GM12878 (cell line): Measurements from ENCODE around the gene RNU6-1. TPM values are rescaled to one million over a fixed set of nuclear protein-coding genes. Genes with fewer than 3 reads are reported as not detected.
A peak's percentile ranks its signal among the peaks of the same experiment; 100 is the strongest.

ENCODE experiments used
- ATAC-seq: fragments of 200-7000 bp; cut with Tn5 transposase; 3 replicates; pipeline ENCODE4 v1.9.1; 2020; ENCODE audit warnings: mild to moderate bottlenecking, moderate library complexity
- BruUV-seq: library from RNA; stranded (reverse); fragments of 400-500 nt; replicated peaks from 2 replicates; lab custom pipeline; 2021; lab: Mats Ljungman, UMichigan
- CTCF ChIA-PET: fragments of 300-600 bp; sonication (Branson Sonifier 250); formaldehyde crosslinking; extraction: SDS; loops from one replicate; lab custom pipeline; 2021; ENCODE audit warnings: inconsistent platforms; lab: Yijun Ruan, JAX
- POLR2A ChIA-PET: fragments of 350-600 bp; formaldehyde crosslinking; extraction: SDS; loops from one replicate; lab custom pipeline; 2021; ENCODE audit warnings: inconsistent platforms; lab: Charles Lee
- RAD21 ChIA-PET: fragments of 300-600 bp; sonication (Branson Sonifier 250); formaldehyde crosslinking; loops from one replicate; lab custom pipeline; 2023; ENCODE audit warnings: antibody characterized with exemption; ENCODE audit not compliant: unreplicated experiment; lab: Charles Lee
- SMC1A ChIA-PET: fragments of 300-600 bp; sonication (Branson Sonifier 250); formaldehyde crosslinking; loops from one replicate; lab custom pipeline; 2023; ENCODE audit not compliant: unreplicated experiment, uncharacterized antibody; lab: Charles Lee
- DNase-seq: peaks from one replicate; pipeline ENCODE4 v3.0.0-alpha.2; 2011; ENCODE audit warnings: low read depth, low spot score
- FAIRE-seq: peaks from 3 replicates; lab custom pipeline; 2011; peaks lifted over from hg19 to GRCh38; lab: Jason Lieb, UNC
- H2AFZ ChIP-seq: 2 replicates; pipeline ENCODE4 v1.6.0; 2011; ENCODE audit warnings: low read depth, low read length, control low read depth; ENCODE audit not compliant: control insufficient read depth
- H3K27ac ChIP-seq: 2 replicates; pipeline ENCODE4 v1.5.1; 2011; ENCODE audit warnings: control low read depth; ENCODE audit not compliant: control insufficient read depth, insufficient read depth
- H3K27me3 ChIP-seq, 2 experiments: replicated peaks in 1 of 2; 2 replicates each; pipeline versions ENCODE4 v1.6.0 to v1.6.1; 2011; ENCODE audit warnings: low read length in 1 of 2; ENCODE audit not compliant: control insufficient read depth in 2 of 2, insufficient read depth in 2 of 2
- H3K36me3 ChIP-seq, 2 experiments: 2 replicates each; pipeline ENCODE4 v1.5.1; 2011; ENCODE audit warnings: low read length in 1 of 2; ENCODE audit not compliant: control insufficient read depth in 2 of 2, insufficient read depth in 2 of 2
- H3K4me1 ChIP-seq: 2 replicates; pipeline ENCODE4 v1.6.1; 2011; ENCODE audit warnings: mild to moderate bottlenecking, low read length, moderate library complexity, mixed read lengths; ENCODE audit not compliant: control insufficient read depth, insufficient read depth
- H3K4me2 ChIP-seq: 2 replicates; pipeline ENCODE4 v1.6.0; 2011; ENCODE audit warnings: control low read depth; ENCODE audit not compliant: control insufficient read depth, insufficient read depth
- H3K4me3 ChIP-seq: fragments of 200-600 bp; sonication (generic); 2 replicates; pipeline ENCODE4 v1.5.1; 2016
- H3K79me2 ChIP-seq: 2 replicates; pipeline ENCODE4 v1.6.0; 2011; ENCODE audit warnings: low read length; ENCODE audit not compliant: control insufficient read depth, insufficient read depth
- H3K9ac ChIP-seq: 2 replicates; pipeline ENCODE4 v1.8.0; 2011; ENCODE audit warnings: low read length, control low read depth, mixed read lengths; ENCODE audit not compliant: control insufficient read depth, insufficient read depth
- H3K9me3 ChIP-seq: replicated peaks from 3 replicates; pipeline ENCODE4 v1.5.1; 2011; ENCODE audit warnings: mild to moderate bottlenecking, low read length; ENCODE audit not compliant: control insufficient read depth, insufficient read depth
- H4K20me1 ChIP-seq: 2 replicates; pipeline ENCODE4 v1.6.0; 2011; ENCODE audit not compliant: control insufficient read depth, insufficient read depth
- ATF7 ChIP-seq: fragments of 450-650 bp; IDR thresholded peaks from 2 replicates; pipeline ENCODE4 v1.6.1; 2016; ENCODE audit warnings: low read depth, mild to moderate bottlenecking
- CBX3 ChIP-seq: fragments of 200-600 bp; sonication (generic); IDR thresholded peaks from 2 replicates; pipeline ENCODE4 v1.6.1; 2016; ENCODE audit warnings: low read depth, borderline replicate concordance
- EZH2 ChIP-seq: IDR thresholded peaks from 2 replicates; pipeline ENCODE4 v1.6.1; 2012; ENCODE audit warnings: low read depth, mild to moderate bottlenecking, control low read depth, inconsistent platforms, low read length, borderline replicate concordance; ENCODE audit not compliant: control insufficient read depth
- MXI1 ChIP-seq: fragments of 150-350 bp; IDR thresholded peaks from 2 replicates; pipeline ENCODE4 v1.6.1; 2011; ENCODE audit warnings: low read depth, mild to moderate bottlenecking, inconsistent platforms, low read length, improper control_type of control experiment
- WGBS: methylation state at CpG from one replicate; pipeline ENCODE4 v1.1.6; 2016; ENCODE audit warnings: low lambda C conversion rate; ENCODE audit not compliant: insufficient replicate concordance, insufficient coverage; ENCODE audit errors: missing lambda C conversion rate; 5-methylcytosine and 5-hydroxymethylcytosine counted together
- in situ Hi-C: fragments of 300-500 bp; cut with MboI; formaldehyde crosslinking; loops from 9 replicates; pipeline ENCODE4 v1.14.3; 2018; ENCODE audit warnings: mixed read lengths
- intact Hi-C: fragments of 100-400 bp; cut with micrococcal nuclease; formaldehyde crosslinking; loops from one replicate; pipeline ENCODE4 v1.14.2; 2022; ENCODE audit not compliant: unreplicated experiment
- polyA plus RNA-seq, 11 experiments: library from polyadenylated mRNA; depleted of rRNA in 4 of 11; unstranded in 6 of 11; stranded (reverse) in 5 of 11; fragments of >200 nt; fragmentation: Nextera tagmentation in 4 of 11; fragmentation: Illumina TruSeq in 1 of 11; extraction: Ambion mirVana in 4 of 11; extraction: Trizol in 1 of 11; gene quantifications; 1 replicate in 1 of 11; 2 replicates in 10 of 11; pipeline versions ENCODE4 v1.2.1 to v1.2.3, GENCODE V29; 2011 to 2016; ENCODE audit warnings: inconsistent platforms in 2 of 11, missing spikeins in 2 of 11, low read depth in 1 of 11
- total RNA-seq, 4 experiments: library from RNA; depleted of rRNA in 3 of 4; stranded (reverse); fragments of >200 nt in 3 of 4; fragmentation: Illumina TruSeq in 1 of 4; extraction: Trizol in 1 of 4; gene quantifications; 2 replicates each; pipeline versions ENCODE4 v1.2.1 to v1.2.3, GENCODE V29; 2013 to 2021
- TF ChIP-seq, protein P1 (sequence below): fragments of 450-650 bp; IDR thresholded peaks from 2 replicates; pipeline ENCODE4 v1.6.1; 2017; ENCODE audit warnings: mild to moderate bottlenecking, moderate library complexity

RNU6-1 gene
- total and polyA plus RNA-seq, 10 of the 15 experiments (the other 5 are each of a cell fraction or from before 2014, with no cell fraction given): not detected

DNA sequence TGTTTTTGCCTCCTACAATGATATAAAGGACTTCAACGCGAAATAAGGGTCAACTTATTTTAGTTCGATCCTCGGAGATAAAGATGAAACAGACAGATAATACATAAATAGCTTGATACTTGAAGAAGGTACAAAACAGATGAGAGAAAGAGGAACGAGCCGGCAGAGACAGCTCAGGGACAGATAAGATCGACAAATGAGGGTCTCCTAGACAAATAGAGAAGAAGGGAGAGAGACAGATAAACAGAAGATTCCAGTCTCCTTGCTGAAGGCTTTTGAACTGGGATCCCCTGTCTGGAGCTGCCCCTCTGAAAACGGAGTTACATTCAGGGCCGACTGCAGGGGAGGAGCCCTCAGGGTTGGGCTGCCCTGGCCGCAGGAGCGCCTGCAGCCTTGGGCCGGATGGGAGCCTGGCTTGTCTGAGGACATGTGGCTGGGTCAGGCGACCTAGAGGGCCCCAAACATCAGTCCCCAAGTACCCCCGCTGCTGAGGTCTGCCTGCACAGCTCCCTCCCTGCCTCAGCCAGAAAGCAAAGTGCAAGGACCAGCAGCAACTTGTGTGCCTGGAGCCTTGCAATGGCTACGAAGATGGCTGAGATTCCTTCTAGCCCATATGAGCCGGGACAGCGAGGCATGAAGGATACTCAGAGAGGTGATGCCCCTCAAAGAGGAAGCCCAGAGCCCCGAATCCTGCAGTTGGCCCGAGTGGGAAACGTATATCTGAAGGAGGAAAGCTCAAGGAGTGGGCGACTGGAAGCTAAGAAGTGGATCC is 15.5 kb downstream of the RNU6-1 start:
- RAD21 ChIA-PET: interaction anchor here (0.9 to 1.1 kb wide), 2 partner anchors 80 to 323 kb away, joined by 3 read pairs; no protein-coding TSS in a partner anchor
- SMC1A ChIA-PET: interaction anchor here (0.6 to 1.0 kb wide), 2 partner anchors 26 to 43 kb away, joined by 3 to 4 read pairs; no protein-coding TSS in a partner anchor
- peaks cover 7% of the 10 kb centered on the region; the same call in 1 of the 3 replicates for H3K9me3 ChIP-seq
- FAIRE-seq (no peak), ATAC-seq (peak; percentile 25; the same call in 1 of the 3 replicates), DNase-seq (no peak)
- CTCF ChIA-PET: interaction anchor here (1.2 to 2.4 kb wide), 3 partner anchors 12 to 323 kb away, joined by 3 to 5 read pairs (median 5); no protein-coding TSS in a partner anchor
- no peaks in the 10 kb centered on the region for H4K20me1 ChIP-seq
- no peak overlapping the region for H3K27ac ChIP-seq
- H3K4me1 ChIP-seq: no peaks in the 10 kb centered on the region
- H3K27me3 ChIP-seq: peaks cover 33 to 43% of the 10 kb centered on the region in 2 experiments
- no peaks in the 10 kb centered on the region for H3K36me3 ChIP-seq
- intact Hi-C loops (no loop called here), in situ Hi-C loops (no loop called here)
- H2AFZ ChIP-seq: no peak overlapping the region
- whole genome bisulfite sequencing: 15% methylated on average over 21 of the region's 21 CpGs
- POLR2A ChIA-PET: no interaction called here
- TF ChIP-seq EZH2 (0 out of 2 replicates have a peak, but pooled peaks have one; percentile 81), CBX3 (no peak), MXI1 (no peak), ATF7 (no peak)
- TF ChIP-seq, protein P1, sequence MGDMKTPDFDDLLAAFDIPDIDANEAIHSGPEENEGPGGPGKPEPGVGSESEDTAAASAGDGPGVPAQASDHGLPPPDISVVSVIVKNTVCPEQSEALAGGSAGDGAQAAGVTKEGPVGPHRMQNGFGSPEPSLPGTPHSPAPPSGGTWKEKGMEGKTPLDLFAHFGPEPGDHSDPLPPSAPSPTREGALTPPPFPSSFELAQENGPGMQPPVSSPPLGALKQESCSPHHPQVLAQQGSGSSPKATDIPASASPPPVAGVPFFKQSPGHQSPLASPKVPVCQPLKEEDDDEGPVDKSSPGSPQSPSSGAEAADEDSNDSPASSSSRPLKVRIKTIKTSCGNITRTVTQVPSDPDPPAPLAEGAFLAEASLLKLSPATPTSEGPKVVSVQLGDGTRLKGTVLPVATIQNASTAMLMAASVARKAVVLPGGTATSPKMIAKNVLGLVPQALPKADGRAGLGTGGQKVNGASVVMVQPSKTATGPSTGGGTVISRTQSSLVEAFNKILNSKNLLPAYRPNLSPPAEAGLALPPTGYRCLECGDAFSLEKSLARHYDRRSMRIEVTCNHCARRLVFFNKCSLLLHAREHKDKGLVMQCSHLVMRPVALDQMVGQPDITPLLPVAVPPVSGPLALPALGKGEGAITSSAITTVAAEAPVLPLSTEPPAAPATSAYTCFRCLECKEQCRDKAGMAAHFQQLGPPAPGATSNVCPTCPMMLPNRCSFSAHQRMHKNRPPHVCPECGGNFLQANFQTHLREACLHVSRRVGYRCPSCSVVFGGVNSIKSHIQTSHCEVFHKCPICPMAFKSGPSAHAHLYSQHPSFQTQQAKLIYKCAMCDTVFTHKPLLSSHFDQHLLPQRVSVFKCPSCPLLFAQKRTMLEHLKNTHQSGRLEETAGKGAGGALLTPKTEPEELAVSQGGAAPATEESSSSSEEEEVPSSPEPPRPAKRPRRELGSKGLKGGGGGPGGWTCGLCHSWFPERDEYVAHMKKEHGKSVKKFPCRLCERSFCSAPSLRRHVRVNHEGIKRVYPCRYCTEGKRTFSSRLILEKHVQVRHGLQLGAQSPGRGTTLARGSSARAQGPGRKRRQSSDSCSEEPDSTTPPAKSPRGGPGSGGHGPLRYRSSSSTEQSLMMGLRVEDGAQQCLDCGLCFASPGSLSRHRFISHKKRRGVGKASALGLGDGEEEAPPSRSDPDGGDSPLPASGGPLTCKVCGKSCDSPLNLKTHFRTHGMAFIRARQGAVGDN: no peak
- no peak overlapping the region for H3K9ac ChIP-seq
- no peak overlapping the region for H3K4me3 ChIP-seq
- no peak overlapping the region for H3K4me2 ChIP-seq
- H3K79me2 ChIP-seq: no peaks in the 10 kb centered on the region
- no TSS peak for BruUV-seq
